Endothelial cell of umbilical vein (primary cell): ENCODE measurements around the gene GCLC. TPM values are rescaled to one million over a fixed set of nuclear protein-coding genes. Genes with fewer than 3 reads are reported as not detected.

Experiments used
- BruUV-seq: library from RNA; stranded (reverse); fragments of 400-500 nt; replicated peaks from 2 replicates; lab custom pipeline; 2021; lab: Mats Ljungman, UMichigan
- CTCF ChIA-PET: fragments of 300-600, 350-600 bp; sonication (Branson Sonifier 250); formaldehyde crosslinking; loops from one replicate; lab custom pipeline; 2021; ENCODE audit warnings: antibody characterized with exemption, inconsistent platforms; lab: Charles Lee
- POLR2A ChIA-PET: fragments of 300-600, 350-600 bp; sonication (Branson Sonifier 250); formaldehyde crosslinking; loops from one replicate; lab custom pipeline; 2021; ENCODE audit warnings: antibody characterized with exemption, inconsistent platforms; lab: Charles Lee
- DNase-seq: peaks from one replicate; pipeline ENCODE4 v3.0.0-alpha.2; 2011; ENCODE audit warnings: low read depth, low spot score
- FAIRE-seq: peaks from 2 replicates; lab custom pipeline; 2011; peaks lifted over from hg19 to GRCh38; lab: Jason Lieb, UNC
- H2AFZ ChIP-seq: 2 replicates; pipeline ENCODE4 v1.6.0; 2012; ENCODE audit warnings: low read depth, low read length, control low read depth, inconsistent platforms
- H3K27ac ChIP-seq: 2 replicates; pipeline ENCODE4 v1.5.1; 2011; ENCODE audit warnings: low read depth, mild to moderate bottlenecking, control low read depth, low read length, moderate library complexity; ENCODE audit not compliant: insufficient read depth
- H3K27me3 ChIP-seq, 2 experiments: 2 replicates each; pipeline versions ENCODE4 v1.6.0 to v1.6.1; 2011; ENCODE audit warnings: low read length in 2 of 2, mixed read lengths in 1 of 2; ENCODE audit not compliant: control insufficient read depth in 2 of 2, insufficient read depth in 2 of 2
- H3K36me3 ChIP-seq, 2 experiments: 2 replicates in 1 of 2; 3 replicates in 1 of 2; pipeline ENCODE4 v1.5.1; 2011; ENCODE audit warnings: low read length in 2 of 2, mild to moderate bottlenecking in 1 of 2, moderate library complexity in 1 of 2; ENCODE audit not compliant: control insufficient read depth in 2 of 2, insufficient read depth in 2 of 2; ENCODE audit errors: extremely low read depth in 1 of 2
- H3K4me1 ChIP-seq: 3 replicates; pipeline ENCODE4 v1.5.1; 2011; ENCODE audit warnings: mild to moderate bottlenecking, low read length; ENCODE audit not compliant: control insufficient read depth, insufficient read depth; ENCODE audit errors: extremely low read depth
- H3K4me2 ChIP-seq: 2 replicates; pipeline ENCODE4 v1.6.1; 2011; ENCODE audit warnings: low read length, control low read depth, mixed read lengths; ENCODE audit not compliant: insufficient read depth
- H3K4me3 ChIP-seq, 3 experiments: fragments of 200-600 bp in 1 of 3; sonication (generic), shearing (Covaris generic) in 1 of 3; replicated peaks in 1 of 3; 2 replicates each; pipeline ENCODE4 v1.5.1; 2011 to 2016; ENCODE audit warnings: control low read depth in 3 of 3, low read length in 3 of 3, mild to moderate bottlenecking in 2 of 3, inconsistent platforms in 1 of 3, low read depth in 1 of 3, moderate library complexity in 1 of 3; ENCODE audit not compliant: insufficient read depth in 1 of 3
- H3K79me2 ChIP-seq: 2 replicates; pipeline ENCODE4 v1.6.0; 2012; ENCODE audit warnings: low read length, inconsistent platforms; ENCODE audit not compliant: control insufficient read depth, insufficient read depth
- H3K9ac ChIP-seq: replicated peaks from 2 replicates; pipeline ENCODE3; 2011; ENCODE audit warnings: low read length, control low read depth; ENCODE audit not compliant: insufficient read depth; ENCODE audit errors: extremely low read depth
- H3K9me1 ChIP-seq: replicated peaks from 3 replicates; pipeline ENCODE4 v1.6.0; 2011; ENCODE audit warnings: mild to moderate bottlenecking, low read length; ENCODE audit not compliant: control insufficient read depth, insufficient read depth; ENCODE audit errors: extremely low read depth
- H3K9me3 ChIP-seq: replicated peaks from 2 replicates; pipeline ENCODE4 v1.5.1; 2012; ENCODE audit warnings: low read length, inconsistent platforms; ENCODE audit not compliant: control insufficient read depth, insufficient read depth
- H4K20me1 ChIP-seq: replicated peaks from 2 replicates; pipeline ENCODE3; 2011; ENCODE audit warnings: mild to moderate bottlenecking, low read length; ENCODE audit not compliant: control insufficient read depth, insufficient read depth; ENCODE audit errors: extremely low read depth
- EZH2 ChIP-seq: IDR thresholded peaks from 2 replicates; pipeline ENCODE4 v1.6.1; 2012; ENCODE audit warnings: borderline replicate concordance, low read depth, mild to moderate bottlenecking, moderate library complexity, low read length, inconsistent platforms; ENCODE audit not compliant: severe bottlenecking
- FOS ChIP-seq: IDR thresholded peaks from 2 replicates; pipeline ENCODE4 v1.6.1; 2011; ENCODE audit warnings: mild to moderate bottlenecking, low read length, moderate library complexity, borderline replicate concordance; ENCODE audit not compliant: insufficient read depth
- GATA2 ChIP-seq: IDR thresholded peaks from 2 replicates; pipeline ENCODE4 v1.7.0; 2011; ENCODE audit warnings: low read depth, mild to moderate bottlenecking, moderate library complexity, mixed read lengths, low read length; ENCODE audit not compliant: insufficient read length, insufficient read depth
- JUN ChIP-seq: IDR thresholded peaks from 2 replicates; pipeline ENCODE4 v1.6.1; 2011; ENCODE audit warnings: borderline replicate concordance, low read depth; ENCODE audit not compliant: insufficient read length, insufficient read depth
- MYC ChIP-seq: IDR thresholded peaks from one replicate; pipeline ENCODE4 v1.6.1; 2011; ENCODE audit warnings: mild to moderate bottlenecking, low read depth, low read length
- POLR2A ChIP-seq: IDR thresholded peaks from 2 replicates; pipeline ENCODE4 v1.6.1; 2012; ENCODE audit warnings: low read depth, mild to moderate bottlenecking, control low read depth, low read length
- POLR2AphosphoS5 ChIP-seq: IDR thresholded peaks from 2 replicates; pipeline ENCODE4 v1.6.1; 2012; ENCODE audit warnings: low read depth, mild to moderate bottlenecking, control low read depth, low read length, moderate library complexity; ENCODE audit not compliant: insufficient read depth
- dilution Hi-C: fragments of 300-500 bp; cut with MboI; formaldehyde crosslinking; loops from one replicate; pipeline ENCODE4 v1.15.0; 2019; ENCODE audit warnings: low sequenced_read_pairs; ENCODE audit not compliant: extremely low pct_ligation_motif_present
- intact Hi-C: fragments of 100-400 bp; cut with micrococcal nuclease; formaldehyde crosslinking; loops from one replicate; pipeline ENCODE4 v1.10.0; 2022
- polyA plus RNA-seq, 4 experiments: library from polyadenylated mRNA; depleted of rRNA in 3 of 4; stranded (reverse) in 3 of 4; unstranded in 1 of 4; fragments of >200 nt; gene quantifications; 2 replicates each; pipeline versions ENCODE4 v1.2.1 to v1.2.3, GENCODE V29; 2011 to 2012; ENCODE audit warnings: missing spikeins in 1 of 4
- total RNA-seq: library from RNA; stranded (reverse); gene quantifications from 2 replicates; pipeline ENCODE4 v1.2.3, GENCODE V29; 2021
- TF ChIP-seq, protein P1 (sequence below): IDR thresholded peaks from 2 replicates; pipeline ENCODE4 v1.6.1; 2011; ENCODE audit not compliant: insufficient read depth, insufficient read length
- TF ChIP-seq, protein P2 (sequence below), 2 donors: IDR thresholded peaks; 1 replicate in 1 of 2; 2 replicates in 1 of 2; pipeline ENCODE4 v1.5.1; 2011; ENCODE audit warnings: low read length in 2 of 2, mild to moderate bottlenecking in 2 of 2, moderate library complexity in 2 of 2, control low read depth in 1 of 2, inconsistent platforms in 1 of 2, low read depth in 1 of 2; ENCODE audit not compliant: insufficient read depth in 1 of 2; ENCODE audit errors: extremely low read depth in 1 of 2

Gene GCLC
- total and polyA plus RNA-seq, 2 donors (not counting 3 experiments of a cell fraction or from before 2014, with no cell fraction given), result 7.3 to 22.8 TPM

DNA sequence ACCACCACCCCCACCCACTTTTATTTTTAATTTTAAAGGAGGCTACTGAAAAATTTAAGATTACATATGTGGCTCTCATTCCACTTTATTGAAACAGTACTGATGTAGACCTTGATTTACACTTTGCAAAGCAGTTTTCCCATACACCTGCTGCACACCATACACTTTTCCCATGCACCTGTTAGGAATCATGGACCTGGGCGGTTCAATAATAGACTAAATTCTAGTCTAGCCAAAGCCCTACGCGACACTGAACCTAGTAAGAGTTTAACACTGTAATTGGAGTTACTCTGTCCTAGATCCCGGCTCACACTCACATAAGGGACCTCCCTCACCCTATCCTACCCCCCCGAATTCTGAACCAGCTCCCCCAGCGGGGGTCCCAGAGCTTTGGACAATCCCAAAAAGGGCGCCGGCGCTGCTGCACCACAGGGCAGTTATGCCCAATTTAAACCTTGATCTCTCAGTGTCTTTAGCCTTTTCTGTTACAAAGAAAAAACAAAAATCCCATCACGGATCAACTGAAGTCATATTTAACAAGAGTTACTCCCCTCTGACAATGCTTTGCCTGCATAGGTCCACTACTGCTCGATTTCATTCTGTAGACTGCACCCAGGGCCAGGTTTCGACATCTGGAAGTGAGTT is 2.4 kb upstream of the GCLC start:
- no peak for TF ChIP-seq GATA2
- TF ChIP-seq POLR2A, result no peak
- TF ChIP-seq FOS, result no peak
- TF ChIP-seq EZH2, result no peak
- TF ChIP-seq, protein P1, sequence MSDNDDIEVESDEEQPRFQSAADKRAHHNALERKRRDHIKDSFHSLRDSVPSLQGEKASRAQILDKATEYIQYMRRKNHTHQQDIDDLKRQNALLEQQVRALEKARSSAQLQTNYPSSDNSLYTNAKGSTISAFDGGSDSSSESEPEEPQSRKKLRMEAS, result no peak
- TF ChIP-seq MYC, result no peak
- TF ChIP-seq POLR2AphosphoS5, result no peak
- no peak for TF ChIP-seq JUN
- TF ChIP-seq, protein P2, sequence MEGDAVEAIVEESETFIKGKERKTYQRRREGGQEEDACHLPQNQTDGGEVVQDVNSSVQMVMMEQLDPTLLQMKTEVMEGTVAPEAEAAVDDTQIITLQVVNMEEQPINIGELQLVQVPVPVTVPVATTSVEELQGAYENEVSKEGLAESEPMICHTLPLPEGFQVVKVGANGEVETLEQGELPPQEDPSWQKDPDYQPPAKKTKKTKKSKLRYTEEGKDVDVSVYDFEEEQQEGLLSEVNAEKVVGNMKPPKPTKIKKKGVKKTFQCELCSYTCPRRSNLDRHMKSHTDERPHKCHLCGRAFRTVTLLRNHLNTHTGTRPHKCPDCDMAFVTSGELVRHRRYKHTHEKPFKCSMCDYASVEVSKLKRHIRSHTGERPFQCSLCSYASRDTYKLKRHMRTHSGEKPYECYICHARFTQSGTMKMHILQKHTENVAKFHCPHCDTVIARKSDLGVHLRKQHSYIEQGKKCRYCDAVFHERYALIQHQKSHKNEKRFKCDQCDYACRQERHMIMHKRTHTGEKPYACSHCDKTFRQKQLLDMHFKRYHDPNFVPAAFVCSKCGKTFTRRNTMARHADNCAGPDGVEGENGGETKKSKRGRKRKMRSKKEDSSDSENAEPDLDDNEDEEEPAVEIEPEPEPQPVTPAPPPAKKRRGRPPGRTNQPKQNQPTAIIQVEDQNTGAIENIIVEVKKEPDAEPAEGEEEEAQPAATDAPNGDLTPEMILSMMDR (IDR thresholded peaks at IDR 0.05; ENCODE audit: extremely low read depth in 1 of 2, insufficient read depth in 1 of 2, low read depth in 1 of 2, low read length in 2 of 2), result no peak
- peak overlapping the region; percentile 54 for H3K9ac ChIP-seq
- intact Hi-C loops (loop anchor here (5.0 to 10.0 kb wide), 5 partner anchors 242 to 885 kb away; partner anchors contain the start of genes GSTA4 and MLIP), dilution Hi-C loops (no loop called here)
- peak overlapping the region; percentile 86 for H2AFZ ChIP-seq
- CTCF ChIA-PET, result interaction anchor here (1.0 to 2.2 kb wide), 3 partner anchors 54 to 407 kb away, joined by 3 to 17 read pairs (median 6); no protein-coding TSS in a partner anchor
- no peaks in the 10 kb centered on the region for H3K9me3 ChIP-seq
- H3K4me2 ChIP-seq, result peak overlapping the region; percentile 93
- H3K79me2 ChIP-seq, result peaks cover 7% of the 10 kb centered on the region
- H3K9me1 ChIP-seq, result no peaks in the 10 kb centered on the region
- H3K27me3 ChIP-seq, result no peaks in the 10 kb centered on the region
- DNase-seq (no peak), FAIRE-seq (no peak)
- BruUV-seq, result no TSS peak
- H3K4me1 ChIP-seq, result peaks cover 24% of the 10 kb centered on the region
- H4K20me1 ChIP-seq, result no peaks in the 10 kb centered on the region
- peak overlapping the region; percentile 33 to 83 (median 44) for H3K4me3 ChIP-seq
- POLR2A ChIA-PET, result interaction anchor here (0.6 kb wide), 1 partner anchor 30 kb away, joined by 5 read pairs; no protein-coding TSS in a partner anchor
- no peaks in the 10 kb centered on the region for H3K36me3 ChIP-seq
- peak overlapping the region; percentile 2 for H3K27ac ChIP-seq
